Stimulated activated naive CD8-positive, alpha-beta T cell treated with anti-CD3 and anti-CD28 coated beads, Interleukin-15, Interleukin-2, amounts not matched to agents 100 ng/mL and 50 ng/mL, for 24 hours (primary cell): Measurements from ENCODE around the gene PTPN21.
A peak's percentile ranks its signal among the peaks of the same experiment; 100 is the strongest.

Source experiments
- H3K27ac Mint-ChIP-seq: one replicate; pipeline ENCODE4 v1.8.0; 2021; ENCODE audit warnings: mild to moderate bottlenecking, mixed read lengths
- H3K27me3 Mint-ChIP-seq: one replicate; pipeline ENCODE4 v1.8.0; 2021; ENCODE audit warnings: mixed read lengths
- H3K36me3 Mint-ChIP-seq: one replicate; pipeline ENCODE4 v1.8.0; 2021; ENCODE audit warnings: low read depth, mixed read lengths
- H3K4me1 Mint-ChIP-seq: one replicate; pipeline ENCODE4 v1.8.0; 2021; ENCODE audit warnings: low read depth, mixed read lengths
- H3K4me3 Mint-ChIP-seq: one replicate; pipeline ENCODE4 v1.8.0; 2021; ENCODE audit warnings: mild to moderate bottlenecking, mixed read lengths
- H3K9me3 Mint-ChIP-seq: one replicate; pipeline ENCODE4 v1.8.0; 2021; ENCODE audit warnings: mixed read lengths

The PTPN21 gene

DNA sequence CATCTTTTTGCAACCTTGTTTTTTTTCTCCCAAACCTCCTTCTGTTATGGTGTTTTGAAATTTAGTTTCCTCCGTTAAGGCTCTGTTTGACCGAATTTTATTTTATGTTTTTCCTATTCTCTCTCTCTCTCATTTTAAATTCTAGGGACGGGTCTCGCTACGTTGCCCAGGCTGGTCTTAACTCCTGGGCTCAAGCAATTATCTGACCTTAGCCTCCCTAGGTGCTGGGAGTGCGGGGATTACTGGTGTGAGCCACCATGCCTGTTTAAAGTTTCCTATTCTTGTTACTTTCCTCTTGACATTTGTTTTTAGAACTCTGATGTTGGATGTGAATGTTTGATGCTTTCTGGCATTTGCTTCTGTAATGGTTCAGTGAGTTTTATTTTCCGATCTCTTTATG is 9.0 kb upstream of the PTPN21 start:
- peak overlapping the region; percentile 89 for H3K4me3 Mint-ChIP-seq
- peaks cover 4% of the 10 kb centered on the region for H3K9me3 Mint-ChIP-seq
- peak overlapping the region; percentile 83 for H3K27ac Mint-ChIP-seq
- peaks cover 17% of the 10 kb centered on the region for H3K27me3 Mint-ChIP-seq
- peaks cover 30% of the 10 kb centered on the region for H3K36me3 Mint-ChIP-seq
- peaks cover 40% of the 10 kb centered on the region for H3K4me1 Mint-ChIP-seq

GRCh38 chr14:88562831-88563686 is 8.3 kb upstream of the PTPN21 start, which contains the start of gene ZC3H14:
ZC3H14 (plus strand) TSS chr14:88563037; CDS start chr14:88563134, 97 bp downstream.
- Mint-ChIP-seq H3K27ac (peak within 1 kb of the TSS; percentile 90), H3K9me3 (peaks cover 3% of the 10 kb centered on the region), H3K27me3 (peaks cover 19% of the 10 kb centered on the region), H3K4me3 (peak within 1 kb of the TSS; percentile 89), H3K4me1 (peaks cover 41% of the 10 kb centered on the region), H3K36me3 (peaks cover 22% of the 10 kb centered on the region)

GRCh38 chr14:88562532-88562830 is 7.7 kb upstream of the PTPN21 start:
- peaks cover 17% of the 10 kb centered on the region for H3K36me3 Mint-ChIP-seq
- H3K9me3 Mint-ChIP-seq: no peaks in the 10 kb centered on the region
- H3K4me3 Mint-ChIP-seq: peak overlapping the region; percentile 89
- peaks cover 19% of the 10 kb centered on the region for H3K27me3 Mint-ChIP-seq
- H3K27ac Mint-ChIP-seq: peak overlapping the region; percentile 90
- peaks cover 44% of the 10 kb centered on the region for H3K4me1 Mint-ChIP-seq

GRCh38 chr14:88559852-88560251 is 5.0 kb upstream of the PTPN21 start:
- Mint-ChIP-seq H3K4me1 (peaks cover 58% of the 10 kb centered on the region), H3K4me3 (no peak overlapping the region)

GRCh38 chr14:88556581-88556980 is 1.8 kb upstream of the PTPN21 start:
- Mint-ChIP-seq H3K27ac (no peak overlapping the region), H3K36me3 (no peaks in the 10 kb centered on the region), H3K27me3 (peaks cover 60% of the 10 kb centered on the region), H3K4me1 (peaks cover 50% of the 10 kb centered on the region), H3K9me3 (no peaks in the 10 kb centered on the region), H3K4me3 (no peak overlapping the region)

More at GRCh38 chr14:88559852-88560251, 5.0 kb upstream of the PTPN21 start:
- Mint-ChIP-seq H3K27me3 (peaks cover 39% of the 10 kb centered on the region), H3K36me3 (peaks cover 13% of the 10 kb centered on the region), H3K27ac (no peak overlapping the region), H3K9me3 (no peaks in the 10 kb centered on the region)

DNA sequence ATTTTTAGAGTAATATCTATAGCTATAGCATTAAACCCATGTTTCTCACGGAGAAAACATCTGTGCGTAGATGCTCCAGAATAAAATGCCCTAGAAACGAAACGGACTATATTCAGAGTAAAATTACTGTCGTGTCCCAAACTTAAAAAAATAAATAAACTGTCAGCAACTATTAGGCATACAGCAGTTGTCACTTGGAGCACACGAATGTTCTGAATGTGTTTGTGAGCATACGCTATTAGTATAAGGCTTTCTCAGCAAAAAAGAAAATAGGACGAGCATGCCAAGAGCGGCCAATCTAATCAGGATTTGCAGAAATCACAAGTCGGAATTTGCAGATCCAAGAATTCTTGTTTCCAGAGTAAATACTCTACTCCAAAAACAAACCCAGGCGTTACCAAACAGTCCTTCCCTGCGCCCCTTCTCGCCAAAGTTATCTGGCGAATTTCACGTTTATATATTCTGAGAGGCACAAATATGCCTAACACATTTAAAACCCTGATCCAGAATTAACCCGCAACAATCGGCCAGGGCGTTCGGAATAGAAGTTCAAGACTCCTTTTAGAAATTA is 836 bp downstream of the PTPN21 start:
- peaks cover 43% of the 10 kb centered on the region for H3K4me1 Mint-ChIP-seq
- no peak overlapping the region for H3K27ac Mint-ChIP-seq
- peak overlapping the region; percentile 77 for H3K4me3 Mint-ChIP-seq
- peaks cover 56% of the 10 kb centered on the region for H3K27me3 Mint-ChIP-seq
- H3K36me3 Mint-ChIP-seq: no peaks in the 10 kb centered on the region
- no peaks in the 10 kb centered on the region for H3K9me3 Mint-ChIP-seq

DNA sequence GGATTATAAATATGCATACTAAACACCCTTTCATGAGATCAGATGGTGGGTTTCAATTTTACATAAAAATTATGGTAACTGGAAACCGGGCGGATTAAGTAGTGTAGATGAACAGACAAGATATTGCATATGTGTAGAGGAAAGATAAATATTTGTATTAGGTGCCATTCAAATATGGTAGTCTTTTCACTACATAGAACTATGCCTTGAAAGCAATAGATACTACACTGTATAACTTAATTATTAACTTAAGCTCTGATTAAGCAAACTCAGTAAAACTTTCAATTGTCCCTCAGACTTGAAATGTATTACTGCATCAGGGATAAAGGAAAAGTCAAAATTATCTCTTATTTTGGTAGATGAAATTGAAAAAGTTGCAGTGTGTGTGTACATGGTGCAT is 1.9 kb downstream of the PTPN21 start:
- no peak overlapping the region for H3K27ac Mint-ChIP-seq
- no peaks in the 10 kb centered on the region for H3K9me3 Mint-ChIP-seq
- H3K27me3 Mint-ChIP-seq: peaks cover 52% of the 10 kb centered on the region
- H3K36me3 Mint-ChIP-seq: no peaks in the 10 kb centered on the region
- peaks cover 37% of the 10 kb centered on the region for H3K4me1 Mint-ChIP-seq
- H3K4me3 Mint-ChIP-seq: no peak overlapping the region

DNA sequence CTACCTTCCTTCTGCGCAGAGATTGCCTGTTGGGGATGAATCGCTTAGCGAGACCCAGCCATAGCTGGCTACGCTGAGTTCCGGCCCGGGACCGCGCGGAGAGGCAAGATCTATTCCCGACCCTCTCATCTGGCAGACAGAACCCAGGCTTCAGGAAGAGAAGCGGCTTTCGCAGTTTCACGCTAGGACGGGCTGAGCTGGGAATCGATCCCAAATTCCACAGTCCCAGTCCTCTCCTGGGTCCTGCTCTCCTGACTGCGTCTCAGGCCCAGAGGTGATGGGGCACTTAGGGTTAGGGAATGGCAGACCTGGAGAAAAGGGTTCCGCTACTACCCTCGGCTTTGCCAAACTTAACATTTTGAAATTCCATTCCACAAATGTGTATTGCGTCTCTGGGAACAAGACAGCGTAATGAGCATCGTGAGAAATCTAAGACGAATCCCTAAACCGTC is 2.8 kb downstream of the PTPN21 start:
- no peaks in the 10 kb centered on the region for H3K9me3 Mint-ChIP-seq
- no peak overlapping the region for H3K27ac Mint-ChIP-seq
- H3K4me1 Mint-ChIP-seq: peaks cover 28% of the 10 kb centered on the region
- H3K36me3 Mint-ChIP-seq: no peaks in the 10 kb centered on the region
- H3K4me3 Mint-ChIP-seq: peak overlapping the region; percentile 69
- H3K27me3 Mint-ChIP-seq: peaks cover 51% of the 10 kb centered on the region

GRCh38 chr14:88551094-88551870 is 3.5 kb downstream of the PTPN21 start:
- Mint-ChIP-seq H3K4me3 (peak overlapping the region; percentile 69), H3K36me3 (no peaks in the 10 kb centered on the region), H3K27ac (no peak overlapping the region), H3K27me3 (peaks cover 44% of the 10 kb centered on the region), H3K9me3 (no peaks in the 10 kb centered on the region), H3K4me1 (peaks cover 21% of the 10 kb centered on the region)

DNA sequence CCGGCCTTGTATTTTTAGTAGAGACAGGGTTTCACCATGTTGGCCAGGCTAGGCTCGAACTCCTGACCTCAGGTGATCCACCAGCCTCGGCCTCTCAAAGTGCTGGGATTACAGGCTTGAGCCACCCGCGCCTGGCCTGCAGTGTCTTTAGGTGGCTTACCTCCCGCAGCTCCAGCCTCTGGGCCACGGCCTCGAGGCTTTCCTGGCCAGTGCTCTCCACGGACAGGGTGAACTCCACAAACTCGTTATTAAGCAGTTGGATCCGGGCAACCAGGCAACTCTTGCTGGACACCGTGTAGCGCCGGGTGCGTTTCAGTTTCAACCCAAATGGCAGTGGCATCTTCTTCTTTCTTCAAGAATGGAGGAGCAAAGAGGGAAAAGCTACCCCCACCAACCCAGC is 4.7 kb downstream of the PTPN21 start:
- no peak overlapping the region for H3K4me3 Mint-ChIP-seq

GRCh38 chr14:88547386-88547780 is 7.4 kb downstream of the PTPN21 start:
- peaks cover 7% of the 10 kb centered on the region for H3K4me1 Mint-ChIP-seq

More for the DNA sequence above, 4.7 kb downstream of the PTPN21 start:
- Mint-ChIP-seq H3K4me1 (peaks cover 16% of the 10 kb centered on the region), H3K36me3 (no peaks in the 10 kb centered on the region), H3K9me3 (no peaks in the 10 kb centered on the region), H3K27ac (no peak overlapping the region), H3K27me3 (peaks cover 33% of the 10 kb centered on the region)

DNA sequence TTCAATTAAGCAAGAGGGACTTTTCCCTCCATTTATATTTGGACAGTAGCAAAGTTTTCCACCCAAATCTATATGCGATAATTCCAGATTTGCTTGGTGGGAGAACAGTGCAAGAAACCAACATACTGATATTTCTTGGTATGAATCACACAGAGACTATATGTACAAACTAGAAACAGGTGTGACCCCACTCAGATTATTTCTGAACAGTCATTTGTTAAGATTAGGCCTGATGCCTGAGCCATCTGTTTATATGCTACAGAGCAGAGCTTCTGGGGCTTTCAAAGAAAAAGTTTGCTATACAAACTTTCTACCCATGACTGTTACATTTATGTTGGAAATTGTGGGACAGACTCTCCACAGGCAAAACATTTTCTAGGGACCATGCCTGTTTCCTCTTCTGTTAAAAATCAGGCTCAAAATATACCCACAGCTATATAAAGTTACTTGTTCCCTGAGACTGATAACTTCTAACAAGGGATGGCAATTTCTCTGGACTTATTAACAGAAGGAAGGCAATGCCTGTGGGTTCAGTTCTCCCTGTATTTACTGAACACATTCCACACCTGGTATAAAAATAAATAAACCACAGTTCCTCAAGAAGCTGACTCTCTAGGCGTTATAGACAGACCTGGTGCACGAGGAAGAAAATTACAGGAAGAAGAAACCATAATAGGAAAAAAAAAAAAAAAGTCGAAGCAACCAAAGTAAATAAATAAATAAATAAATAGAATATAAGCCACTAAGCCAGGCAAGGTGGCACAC is 8.0 kb downstream of the PTPN21 start:
- Mint-ChIP-seq H3K36me3 (no peaks in the 10 kb centered on the region), H3K9me3 (no peaks in the 10 kb centered on the region), H3K27ac (no peak overlapping the region), H3K4me1 (peaks cover 1% of the 10 kb centered on the region), H3K4me3 (no peak overlapping the region), H3K27me3 (peaks cover 6% of the 10 kb centered on the region)

More at GRCh38 chr14:88547386-88547780, 7.4 kb downstream of the PTPN21 start:
- Mint-ChIP-seq H3K36me3 (no peaks in the 10 kb centered on the region), H3K9me3 (no peaks in the 10 kb centered on the region), H3K4me3 (no peak overlapping the region), H3K27ac (no peak overlapping the region), H3K27me3 (peaks cover 12% of the 10 kb centered on the region)

DNA sequence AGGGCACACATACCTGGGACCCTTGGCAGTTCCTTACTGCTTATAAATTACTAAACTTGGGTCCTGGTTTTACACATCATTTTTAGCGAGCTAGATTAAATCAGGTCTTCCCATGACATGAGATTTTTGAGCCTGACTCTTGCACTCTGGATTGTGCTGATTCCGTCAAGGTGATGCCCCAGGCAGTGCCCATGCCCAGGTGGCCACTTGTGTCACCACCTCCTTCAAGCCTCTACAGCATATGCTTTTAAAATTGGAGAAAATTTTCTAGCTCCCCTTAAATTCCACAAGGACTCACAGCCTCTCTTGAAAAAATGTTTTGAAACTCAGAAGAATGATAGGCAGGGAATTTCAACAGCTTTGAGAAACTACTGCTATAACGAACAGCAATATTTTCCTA is 9.6 kb downstream of the PTPN21 start:
- no peak overlapping the region for H3K4me3 Mint-ChIP-seq
- H3K4me1 Mint-ChIP-seq: no peaks in the 10 kb centered on the region
- no peak overlapping the region for H3K27ac Mint-ChIP-seq
- H3K36me3 Mint-ChIP-seq: no peaks in the 10 kb centered on the region
- no peaks in the 10 kb centered on the region for H3K27me3 Mint-ChIP-seq
- H3K9me3 Mint-ChIP-seq: no peaks in the 10 kb centered on the region
